GM23338 (cell line): ENCODE data around the gene NEMP2. TPM values are rescaled to one million over a fixed set of nuclear protein-coding genes. Genes with fewer than 3 reads are reported as not detected.

ENCODE experiments used
- ATAC-seq: fragments of 200-7000 bp; cut with Tn5 transposase; 3 replicates; pipeline ENCODE4 v1.9.1; 2020
- DNase-seq: peaks from one replicate; pipeline ENCODE4 v3.0.0-alpha.2; 2015; ENCODE audit warnings: low spot score
- H2AFZ ChIP-seq: fragments of 200-600 bp; sonication (generic); 2 replicates; pipeline ENCODE4 v1.8.0; 2016; ENCODE audit warnings: antibody characterized with exemption, mild to moderate bottlenecking, moderate library complexity
- H3F3A ChIP-seq: fragments of 200-600 bp; sonication (generic); replicated peaks from 2 replicates; pipeline ENCODE4 v1.8.0; 2017; ENCODE audit warnings: antibody characterized with exemption, mixed run types, low read depth
- H3K27ac ChIP-seq: fragments of 200-600 bp; sonication (generic); 2 replicates; pipeline ENCODE4 v1.6.1; 2016; ENCODE audit warnings: low read depth
- H3K27me3 ChIP-seq: fragments of 200-600 bp; sonication (generic); 2 replicates; pipeline ENCODE4 v1.8.0; 2016; ENCODE audit warnings: mild to moderate bottlenecking, mixed run types, moderate library complexity; ENCODE audit not compliant: insufficient read depth
- H3K36me3 ChIP-seq: fragments of 200-600 bp; sonication (generic); 2 replicates; pipeline ENCODE4 v1.8.0; 2016; ENCODE audit warnings: mild to moderate bottlenecking; ENCODE audit not compliant: insufficient read depth
- H3K4me1 ChIP-seq: fragments of 200-600 bp; sonication (generic); 2 replicates; pipeline ENCODE4 v1.8.0; 2016; ENCODE audit warnings: mild to moderate bottlenecking, moderate library complexity; ENCODE audit not compliant: insufficient read depth
- H3K4me2 ChIP-seq: fragments of 200-600 bp; sonication (generic); 2 replicates; pipeline ENCODE4 v1.7.1; 2017; ENCODE audit warnings: mixed run types
- H3K4me3 ChIP-seq: fragments of 200-600 bp; sonication (generic); 2 replicates; pipeline ENCODE4 v1.6.1; 2016; ENCODE audit warnings: mixed run types
- H3K79me2 ChIP-seq: fragments of 200-600 bp; sonication (generic); replicated peaks from 2 replicates; pipeline ENCODE4 v1.8.0; 2017; ENCODE audit warnings: mild to moderate bottlenecking; ENCODE audit not compliant: insufficient read depth
- H3K9me2 ChIP-seq: fragments of 200-600 bp; sonication (generic); 2 replicates; pipeline ENCODE4 v1.8.0; 2017; ENCODE audit not compliant: insufficient read depth
- H4K20me1 ChIP-seq: fragments of 200-600 bp; sonication (generic); replicated peaks from 2 replicates; pipeline ENCODE4 v1.8.0; 2017; ENCODE audit warnings: mild to moderate bottlenecking; ENCODE audit not compliant: insufficient read depth
- H3K27ac Mint-ChIP-seq: 2 replicates; pipeline ENCODE4 v1.8.0; 2020; ENCODE audit warnings: inconsistent platforms, mild to moderate bottlenecking, moderate library complexity, mixed read lengths
- H3K27me3 Mint-ChIP-seq: 3 replicates; pipeline ENCODE4 v1.8.0; 2022; ENCODE audit warnings: low read depth, mild to moderate bottlenecking, moderate library complexity, mixed read lengths, inconsistent platforms; ENCODE audit not compliant: insufficient read depth, poor library complexity
- H3K36me3 Mint-ChIP-seq: 3 replicates; pipeline ENCODE4 v1.8.0; 2021; ENCODE audit warnings: low read depth, mild to moderate bottlenecking, inconsistent platforms, moderate library complexity, mixed read lengths
- H3K4me1 Mint-ChIP-seq: 3 replicates; pipeline ENCODE4 v1.8.0; 2020; ENCODE audit warnings: mild to moderate bottlenecking, inconsistent platforms, mixed read lengths
- H3K4me3 Mint-ChIP-seq: 3 replicates; pipeline ENCODE4 v1.8.0; 2021; ENCODE audit warnings: moderate library complexity, mild to moderate bottlenecking, inconsistent platforms, mixed read lengths
- H3K9me3 Mint-ChIP-seq: 3 replicates; pipeline ENCODE4 v1.8.0; 2020; ENCODE audit warnings: moderate library complexity, mild to moderate bottlenecking, inconsistent platforms, mixed read lengths
- CREB1 ChIP-seq: fragments of 250-450 bp; sonication (Bioruptor Pico); IDR thresholded peaks from 2 replicates; pipeline ENCODE4 v1.5.0; 2020; ENCODE audit warnings: low read depth, mild to moderate bottlenecking, moderate library complexity
- CTCF ChIP-seq, 2 experiments: fragments of 200-600 bp in 1 of 2; sonication (generic) in 1 of 2; conservative IDR thresholded peaks; 2 replicates each; pipeline versions ENCODE4 v1.5.1 to v1.6.1; 2016 to 2017; ENCODE audit warnings: antibody characterized with exemption in 2 of 2, low read depth in 2 of 2, mild to moderate bottlenecking in 2 of 2, moderate library complexity in 1 of 2
- ETS1 ChIP-seq: IDR thresholded peaks from 2 replicates; pipeline ENCODE4 v1.6.1; 2016; ENCODE audit warnings: antibody characterized with exemption
- EZH2 ChIP-seq: fragments of 200-600 bp; sonication (generic); IDR thresholded peaks from one replicate; pipeline ENCODE4 v1.8.0; 2017; ENCODE audit warnings: antibody characterized with exemption, mild to moderate bottlenecking, low read depth; ENCODE audit not compliant: unreplicated experiment
- EZH2phosphoT487 ChIP-seq: fragments of 200-600 bp; sonication (generic); IDR thresholded peaks from one replicate; pipeline ENCODE4 v1.8.1; 2018; ENCODE audit warnings: antibody characterized with exemption; ENCODE audit not compliant: unreplicated experiment
- JUNB ChIP-seq: IDR thresholded peaks from one replicate; pipeline ENCODE4 v1.6.1; 2016; ENCODE audit warnings: antibody characterized with exemption; ENCODE audit not compliant: unreplicated experiment
- NANOG ChIP-seq: IDR thresholded peaks from 2 replicates; pipeline ENCODE4 v1.6.1; 2016; ENCODE audit warnings: antibody characterized with exemption, borderline replicate concordance
- POLR2AphosphoS5 ChIP-seq: IDR thresholded peaks from 2 replicates; pipeline ENCODE4 v1.6.1; 2016; ENCODE audit warnings: antibody characterized with exemption, low read depth
- REST ChIP-seq: IDR thresholded peaks from one replicate; pipeline ENCODE4 v1.6.1; 2018; ENCODE audit warnings: antibody characterized with exemption; ENCODE audit not compliant: unreplicated experiment
- STAT1 ChIP-seq: IDR thresholded peaks from one replicate; pipeline ENCODE4 v1.6.1; 2016; ENCODE audit warnings: antibody characterized with exemption; ENCODE audit not compliant: unreplicated experiment
- ZNF114 ChIP-seq: fragments of 250-450 bp; sonication (Bioruptor Pico); IDR thresholded peaks from 2 replicates; pipeline ENCODE4 v1.5.0; 2020; ENCODE audit warnings: mild to moderate bottlenecking, moderate library complexity
- ZNF331 ChIP-seq: fragments of 250-450 bp; sonication (Bioruptor Pico); IDR thresholded peaks from 2 replicates; pipeline ENCODE4 v1.5.0; 2020; ENCODE audit warnings: low read depth, mild to moderate bottlenecking, moderate library complexity
- ZNF462 ChIP-seq: fragments of 250-450 bp; sonication (Bioruptor Pico); IDR thresholded peaks from 2 replicates; pipeline ENCODE4 v1.5.0; 2020; ENCODE audit warnings: mild to moderate bottlenecking, moderate library complexity
- polyA plus RNA-seq: library from polyadenylated mRNA; unstranded; fragments of >200 nt; fragmentation: Nextera tagmentation; extraction: Ambion mirVana; gene quantifications from 2 replicates; pipeline ENCODE4 v1.2.1, GENCODE V29; 2016
- total RNA-seq: library from RNA; depleted of rRNA; stranded (reverse); fragments of >200 nt; shearing (Covaris generic); gene quantifications from 2 replicates; pipeline ENCODE4 v1.2.3, GENCODE V29; 2014

The NEMP2 gene
- total and polyA plus RNA-seq, 2 experiments from 2014 or later, result 1.2 to 4.0 TPM

- no peak overlapping the region for H3K4me3 Mint-ChIP-seq
- H3K4me1 ChIP-seq, result no peaks in the 10 kb centered on the region
- peaks cover 4% of the 10 kb centered on the region for H3K36me3 Mint-ChIP-seq
- H3K9me2 ChIP-seq, result no peaks in the 10 kb centered on the region
- no peaks in the 10 kb centered on the region for H3K79me2 ChIP-seq
- 0 out of 2 replicates have a peak, but pooled peaks cover 3% of the 10 kb centered on the region for H4K20me1 ChIP-seq
- 0 out of 2 replicates have a peak overlapping the region, but pooled peaks have one; percentile 56 for H3K27ac Mint-ChIP-seq
- no peak; the same call in 2 of the 3 replicates for ATAC-seq
- H3K27ac ChIP-seq, result no peak overlapping the region
- H3K4me2 ChIP-seq, result no peak overlapping the region
- H3K27me3 Mint-ChIP-seq, result no peaks in the 10 kb centered on the region
- no peaks in the 10 kb centered on the region for H3K27me3 ChIP-seq
- no peak overlapping the region for H3K4me3 ChIP-seq
- no peak overlapping the region for H2AFZ ChIP-seq
- H3K36me3 ChIP-seq, result 0 out of 2 replicates have a peak, but pooled peaks cover 5% of the 10 kb centered on the region
- H3K4me1 Mint-ChIP-seq, result peaks cover 19% of the 10 kb centered on the region
- DNase-seq, result no peak
- peaks cover 12% of the 10 kb centered on the region for H3K9me3 Mint-ChIP-seq
- no peaks in the 10 kb centered on the region for H3F3A ChIP-seq
- TF ChIP-seq EZH2phosphoT487, result no peak
- TF ChIP-seq EZH2, result no peak
- TF ChIP-seq REST, result no peak
- no peak for TF ChIP-seq POLR2AphosphoS5
- no peak for TF ChIP-seq CREB1 (CRISPR knock-in tag)
- no peak for TF ChIP-seq ZNF331 (CRISPR knock-in tag)
- TF ChIP-seq ETS1, result no peak
- TF ChIP-seq ZNF114 (CRISPR knock-in tag), result no peak
- TF ChIP-seq CTCF (conservative IDR thresholded peaks at IDR 0.05; ENCODE audit: low read depth in 2 of 2), result no peak
- no peak for TF ChIP-seq JUNB
- TF ChIP-seq NANOG, result no peak
- no peak for TF ChIP-seq ZNF462
- no peak for TF ChIP-seq STAT1
Measured at GRCh38 chr2:190563109-190563508, 28.6 kb upstream of the NEMP2 start.
